ENCODE results near the gene GPR158.

- TF ChIP-seq CTCF (conservative IDR thresholded peaks at IDR 0.05 in 1 of 2, IDR thresholded peaks at IDR 0.05 in 1 of 2; ENCODE audit: low read depth in 1 of 2, low read length in 2 of 2) (no peak), EZH2 (IDR thresholded peaks at IDR 0.05; ENCODE audit: low read length, missing control alignments) (no peak)
Observed at GRCh38 chr10:25615926-25616325, 441.1 kb downstream of the GPR158 start.

All from fibroblast of lung (primary cell).